OCI-LY1 (cell line): ENCODE data around the gene BMP7.

Source experiments
- H2AFZ ChIP-seq: fragments of 200-600 bp; sonication (generic), shearing (Covaris generic); 2 replicates; pipeline ENCODE4 v1.6.0; 2014; ENCODE audit warnings: antibody characterized with exemption, mild to moderate bottlenecking, low read length
- H3F3A ChIP-seq: fragments of 200-600 bp; sonication (generic), shearing (Covaris generic); 2 replicates; pipeline ENCODE4 v1.6.0; 2014; ENCODE audit warnings: mild to moderate bottlenecking, antibody characterized with exemption, low read length, moderate library complexity; ENCODE audit not compliant: insufficient read depth
- H3K27ac ChIP-seq: fragments of 200-600 bp; sonication (generic); 2 replicates; pipeline ENCODE4 v1.5.1; 2014; ENCODE audit warnings: low read length, mixed run types, mild to moderate bottlenecking, low read depth; ENCODE audit not compliant: poor library complexity, severe bottlenecking
- H3K27me3 ChIP-seq: fragments of 200-600 bp; sonication (generic); 2 replicates; pipeline ENCODE4 v1.6.0; 2014; ENCODE audit warnings: antibody characterized with exemption, mild to moderate bottlenecking, low read length, moderate library complexity; ENCODE audit not compliant: insufficient read depth
- H3K36me3 ChIP-seq: fragments of 200-600 bp; sonication (generic); 2 replicates; pipeline ENCODE4 v1.6.1; 2014; ENCODE audit warnings: mild to moderate bottlenecking, antibody characterized with exemption, low read length, moderate library complexity, mixed read lengths; ENCODE audit not compliant: insufficient read depth
- H3K4me1 ChIP-seq: fragments of 200-600 bp; sonication (generic); 2 replicates; pipeline ENCODE4 v1.5.1; 2014; ENCODE audit warnings: mild to moderate bottlenecking, low read length, moderate library complexity; ENCODE audit not compliant: insufficient read depth, severe bottlenecking
- H3K4me2 ChIP-seq: fragments of 200-600 bp; sonication (generic), shearing (Covaris generic); 2 replicates; pipeline ENCODE4 v1.6.1; 2014; ENCODE audit warnings: low read length
- H3K4me3 ChIP-seq: fragments of 200-600 bp; sonication (generic); 2 replicates; pipeline ENCODE4 v1.5.1; 2014; ENCODE audit warnings: low read length, low read depth, mild to moderate bottlenecking, mixed read lengths; ENCODE audit not compliant: poor library complexity, severe bottlenecking
- H3K79me2 ChIP-seq: fragments of 200-600 bp; shearing (Covaris generic); 2 replicates; pipeline ENCODE4 v1.6.1; 2016; ENCODE audit warnings: mixed run types, low read length, mixed read lengths; ENCODE audit not compliant: insufficient read depth
- H3K9ac ChIP-seq: fragments of 200-600 bp; sonication (generic), shearing (Covaris generic); 2 replicates; pipeline ENCODE4 v1.6.1; 2014; ENCODE audit warnings: mild to moderate bottlenecking, low read length, mixed read lengths
- H3K9me2 ChIP-seq: fragments of 200-600 bp; sonication (generic), shearing (Covaris generic); 2 replicates; pipeline ENCODE4 v1.6.1; 2014; ENCODE audit warnings: low read depth, mild to moderate bottlenecking, low read length, mixed read lengths
- H3K9me3 ChIP-seq: fragments of 200-600 bp; shearing (Covaris generic); 2 replicates; pipeline ENCODE4 v1.6.1; 2014; ENCODE audit warnings: low read length, mixed read lengths
- H4K20me1 ChIP-seq: fragments of 200-600 bp; sonication (generic), shearing (Covaris generic); 2 replicates; pipeline ENCODE4 v1.6.0; 2016; ENCODE audit warnings: mild to moderate bottlenecking, low read length; ENCODE audit not compliant: insufficient read depth
- CTCF ChIP-seq: fragments of 200-600 bp; sonication (generic), shearing (Covaris generic); IDR thresholded peaks from 2 replicates; pipeline ENCODE4 v1.5.1; 2017; ENCODE audit warnings: mild to moderate bottlenecking, antibody characterized with exemption, low read length, moderate library complexity, mixed read lengths
- EZH2 ChIP-seq: fragments of 200-600 bp; sonication (generic), shearing (Covaris generic); IDR thresholded peaks from 2 replicates; pipeline ENCODE4 v1.8.0; 2017; ENCODE audit warnings: borderline replicate concordance, mixed run types, mild to moderate bottlenecking, antibody characterized with exemption, low read length, moderate library complexity, mixed read lengths

The BMP7 gene

GRCh38 chr20:57200882-57201695, 65.4 kb downstream of the BMP7 start:
- Histone ChIP-seq H3K36me3 (peaks cover 100% of the 10 kb centered on the region), H3F3A (no peaks in the 10 kb centered on the region), H3K9me3 (no peaks in the 10 kb centered on the region), H3K9me2 (no peaks in the 10 kb centered on the region), H3K4me2 (no peak overlapping the region), H3K79me2 (no peaks in the 10 kb centered on the region), H3K4me3 (no peak overlapping the region), H3K27ac (no peak overlapping the region), H3K27me3 (no peaks in the 10 kb centered on the region), H4K20me1 (no peaks in the 10 kb centered on the region), H3K4me1 (no peaks in the 10 kb centered on the region), H2AFZ (no peak overlapping the region), H3K9ac (no peak overlapping the region)
- TF ChIP-seq CTCF (no peak), EZH2 (no peak)

- no peaks in the 10 kb centered on the region for H3K27me3 ChIP-seq
- H3K9ac ChIP-seq: no peak overlapping the region
- H3K4me2 ChIP-seq: no peak overlapping the region
- H3K36me3 ChIP-seq: peaks cover 100% of the 10 kb centered on the region
- no peak overlapping the region for H3K4me3 ChIP-seq
- H3K79me2 ChIP-seq: no peaks in the 10 kb centered on the region
- no peak overlapping the region for H2AFZ ChIP-seq
- no peaks in the 10 kb centered on the region for H3K9me2 ChIP-seq
- no peaks in the 10 kb centered on the region for H3K9me3 ChIP-seq
- no peaks in the 10 kb centered on the region for H3K4me1 ChIP-seq
- no peaks in the 10 kb centered on the region for H3F3A ChIP-seq
- no peaks in the 10 kb centered on the region for H4K20me1 ChIP-seq
- TF ChIP-seq CTCF (no peak), EZH2 (no peak)
- no peak overlapping the region for H3K27ac ChIP-seq
These were observed 66.6 kb downstream of the BMP7 start for GRCh38 chr20:57199656-57200405.

GRCh38 chr20:57198132-57199072, 68.0 kb downstream of the BMP7 start:
- no peaks in the 10 kb centered on the region for H3K9me2 ChIP-seq
- no peaks in the 10 kb centered on the region for H3F3A ChIP-seq
- H3K9ac ChIP-seq: no peak overlapping the region
- no peak overlapping the region for H3K4me2 ChIP-seq
- TF ChIP-seq CTCF: no peak
- TF ChIP-seq EZH2: no peak
- no peaks in the 10 kb centered on the region for H3K79me2 ChIP-seq
- H3K27ac ChIP-seq: no peak overlapping the region
- no peak overlapping the region for H2AFZ ChIP-seq
- no peaks in the 10 kb centered on the region for H4K20me1 ChIP-seq
- no peak overlapping the region for H3K4me3 ChIP-seq
- no peaks in the 10 kb centered on the region for H3K4me1 ChIP-seq
- H3K36me3 ChIP-seq: peaks cover 100% of the 10 kb centered on the region
- H3K27me3 ChIP-seq: no peaks in the 10 kb centered on the region
- H3K9me3 ChIP-seq: no peaks in the 10 kb centered on the region
